D721Med (cell line): ENCODE measurements around the gene CYP17A1.
"Not testable (repeated sequence)": the region's sequence is repeated elsewhere in the genome, so short reads cannot be mapped to it uniquely, and the experiment has no call there.

Source experiments
- DNase-seq: peaks from one replicate; pipeline ENCODE4 v3.0.0; 2011; ENCODE audit warnings: low spot score; ENCODE audit not compliant: insufficient read length
- FAIRE-seq: peaks from 2 replicates; lab custom pipeline; 2011; peaks lifted over from hg19 to GRCh38; lab: Jason Lieb, UNC
- CTCF ChIP-seq: IDR thresholded peaks from 2 replicates; pipeline ENCODE4 v1.5.1; 2012; ENCODE audit warnings: mild to moderate bottlenecking, control low read depth; ENCODE audit not compliant: insufficient read depth; ENCODE audit errors: missing control alignments

Gene CYP17A1

GRCh38 chr10:102832987-102833386 lies 4.2 kb downstream of the CYP17A1 start:
- no peak for DNase-seq
- no peak for FAIRE-seq
- TF ChIP-seq CTCF, result no peak

- no peak for FAIRE-seq
- DNase-seq, result no peak
- no peak for TF ChIP-seq CTCF
These were observed 5.0 kb downstream of the CYP17A1 start for GRCh38 chr10:102832248-102832647.

- DNase-seq (no peak), FAIRE-seq (no peak)
- no peak for TF ChIP-seq CTCF
These were observed 5.7 kb downstream of the CYP17A1 start for GRCh38 chr10:102831322-102832071.

- DNase-seq, result no peak
- no peak for TF ChIP-seq CTCF
- FAIRE-seq, result no peak
These were observed 9.6 kb downstream of the CYP17A1 start for GRCh38 chr10:102827597-102827975.

GRCh38 chr10:102826148-102826796 lies 10.9 kb downstream of the CYP17A1 start:
- TF ChIP-seq CTCF, result no peak
- no peak for DNase-seq
- FAIRE-seq, result no peak

GRCh38 chr10:102824664-102825063 lies 12.5 kb downstream of the CYP17A1 start:
- no peak for TF ChIP-seq CTCF
- DNase-seq (no peak), FAIRE-seq (no peak)

- no peak for TF ChIP-seq CTCF
- FAIRE-seq, result no peak
- DNase-seq, result no peak
These were observed 15.0 kb downstream of the CYP17A1 start for GRCh38 chr10:102822222-102822621.

GRCh38 chr10:102820008-102820407 lies 17.2 kb downstream of the CYP17A1 start:
- FAIRE-seq, DNase-seq: not testable (repeated sequence)
